WTC11 (cell line): Measurements from ENCODE around the gene RNF38. TPM values are rescaled to one million over a fixed set of nuclear protein-coding genes. Genes with fewer than 3 reads are reported as not detected.

Experiments
- ATAC-seq: fragments of 200-7000 bp; cut with Tn5 transposase; 2 replicates; pipeline ENCODE4 v1.10.0; 2021; ENCODE audit warnings: mild to moderate bottlenecking, moderate library complexity
- CTCF ChIA-PET: fragments of 300-600 bp; sonication (Branson Sonifier 250); formaldehyde crosslinking; loops from one replicate; lab custom pipeline; 2021; ENCODE audit warnings: antibody characterized with exemption; lab: Charles Lee
- POLR2A ChIA-PET: fragments of 350-600 bp; sonication (Branson Sonifier 250); formaldehyde crosslinking; loops from one replicate; lab custom pipeline; 2021; ENCODE audit warnings: antibody characterized with exemption; lab: Charles Lee
- DNase-seq: peaks from one replicate; pipeline ENCODE4 v3.0.0; 2021; ENCODE audit warnings: low spot score
- H3K27ac Mint-ChIP-seq: 2 replicates; pipeline ENCODE4 v1.8.0; 2021; ENCODE audit warnings: mixed read lengths
- H3K27me3 Mint-ChIP-seq: 2 replicates; pipeline ENCODE4 v1.8.0; 2021; ENCODE audit warnings: low read depth, mild to moderate bottlenecking, moderate library complexity, mixed read lengths
- H3K36me3 Mint-ChIP-seq: 2 replicates; pipeline ENCODE4 v1.8.0; 2021; ENCODE audit warnings: mixed read lengths
- H3K4me1 Mint-ChIP-seq: 2 replicates; pipeline ENCODE4 v1.8.0; 2022; ENCODE audit warnings: mixed read lengths
- H3K4me3 Mint-ChIP-seq: 2 replicates; pipeline ENCODE4 v1.8.0; 2021; ENCODE audit warnings: mild to moderate bottlenecking, moderate library complexity, mixed read lengths
- H3K9me3 Mint-ChIP-seq: 2 replicates; pipeline ENCODE4 v1.8.0; 2021; ENCODE audit warnings: mixed read lengths
- ATF2 ChIP-seq: sonication (generic); formaldehyde crosslinking; IDR thresholded peaks from 2 replicates; pipeline ENCODE4 v1.8.1; 2022; ENCODE audit warnings: low read depth, missing genetic modification reagents, borderline replicate concordance
- FOXK1 ChIP-seq: sonication (generic); formaldehyde crosslinking; IDR thresholded peaks from 2 replicates; pipeline ENCODE4 v1.8.0; 2022; ENCODE audit warnings: mild to moderate bottlenecking, moderate library complexity, missing genetic modification reagents
- FOXP1 ChIP-seq: sonication (generic); formaldehyde crosslinking; IDR thresholded peaks from 2 replicates; pipeline ENCODE4 v1.8.0; 2022; ENCODE audit warnings: missing genetic modification reagents, mild to moderate bottlenecking, moderate library complexity, borderline replicate concordance
- GRHL2 ChIP-seq: fragments of 250-450 bp; sonication (Bioruptor Pico); IDR thresholded peaks from 2 replicates; pipeline ENCODE4 v1.8.0; 2022; ENCODE audit warnings: mild to moderate bottlenecking, moderate library complexity; ENCODE audit not compliant: insufficient replicate concordance, severe bottlenecking
- HMGA2 ChIP-seq: fragments of 250-450 bp; sonication (Bioruptor Pico); IDR thresholded peaks from 2 replicates; pipeline ENCODE4 v1.4.0; 2021; ENCODE audit warnings: mild to moderate bottlenecking, moderate library complexity
- MYBL2 ChIP-seq: sonication (generic); formaldehyde crosslinking; IDR thresholded peaks from 2 replicates; pipeline ENCODE4 v1.8.1; 2023; ENCODE audit warnings: mild to moderate bottlenecking, moderate library complexity, missing genetic modification reagents
- NR3C1 ChIP-seq: sonication (generic); formaldehyde crosslinking; conservative IDR thresholded peaks from 2 replicates; pipeline ENCODE4 v1.8.1; 2023; ENCODE audit warnings: low read depth, mild to moderate bottlenecking, missing genetic modification reagents
- RELA ChIP-seq: sonication (generic); formaldehyde crosslinking; IDR thresholded peaks from 2 replicates; pipeline ENCODE4 v1.8.1; 2022; ENCODE audit warnings: missing genetic modification reagents, mild to moderate bottlenecking, borderline replicate concordance
- TEAD4 ChIP-seq: sonication (generic); formaldehyde crosslinking; IDR thresholded peaks from 2 replicates; pipeline ENCODE4 v1.8.0; 2022; ENCODE audit warnings: mild to moderate bottlenecking, missing genetic modification reagents
- USF2 ChIP-seq: sonication (generic); formaldehyde crosslinking; IDR thresholded peaks from 2 replicates; pipeline ENCODE4 v1.8.1; 2023; ENCODE audit warnings: mild to moderate bottlenecking, missing genetic modification reagents, moderate library complexity
- ZBTB21 ChIP-seq: sonication (generic); formaldehyde crosslinking; IDR thresholded peaks from 2 replicates; pipeline ENCODE4 v1.8.1; 2023; ENCODE audit warnings: mild to moderate bottlenecking, missing genetic modification reagents, borderline replicate concordance
- ZNF121 ChIP-seq: sonication (generic); formaldehyde crosslinking; IDR thresholded peaks from 2 replicates; pipeline ENCODE4 v1.8.0; 2023; ENCODE audit warnings: missing genetic modification reagents
- ZNF138 ChIP-seq: sonication (generic); formaldehyde crosslinking; conservative IDR thresholded peaks from 2 replicates; pipeline ENCODE4 v1.8.1; 2022; ENCODE audit warnings: mild to moderate bottlenecking, moderate library complexity, missing genetic modification reagents
- ZNF416 ChIP-seq: fragments of 250-450 bp; sonication (Bioruptor Pico); IDR thresholded peaks from 2 replicates; pipeline ENCODE4 v1.9.0; 2021; ENCODE audit warnings: mild to moderate bottlenecking, inconsistent platforms
- ZNF671 ChIP-seq: fragments of 250-450 bp; sonication (Bioruptor Pico); IDR thresholded peaks from 2 replicates; pipeline ENCODE4 v1.8.0; 2021; ENCODE audit warnings: mild to moderate bottlenecking
- total RNA-seq: library from RNA; stranded (reverse); gene quantifications from 3 replicates; pipeline ENCODE4 v1.2.3, GENCODE V29; 2021
- TF ChIP-seq, protein P1 (sequence below): sonication (generic); formaldehyde crosslinking; IDR thresholded peaks from 2 replicates; pipeline ENCODE4 v1.8.0; 2023; ENCODE audit warnings: missing genetic modification reagents
- TF ChIP-seq, protein P2 (sequence below): fragments of 250-450 bp; sonication (Bioruptor Pico); conservative IDR thresholded peaks from 2 replicates; pipeline ENCODE4 v1.9.0; 2021; ENCODE audit warnings: mild to moderate bottlenecking
- TF ChIP-seq, protein P3 (sequence below): sonication (generic); formaldehyde crosslinking; IDR thresholded peaks from 2 replicates; pipeline ENCODE4 v1.8.1; 2022; ENCODE audit warnings: mild to moderate bottlenecking, moderate library complexity, missing genetic modification reagents
- TF ChIP-seq, protein P4 (sequence below): sonication (generic); formaldehyde crosslinking; conservative IDR thresholded peaks from 2 replicates; pipeline ENCODE4 v1.8.1; 2023; ENCODE audit warnings: mild to moderate bottlenecking, low read depth, missing genetic modification reagents, moderate library complexity
- TF ChIP-seq, protein P5 (sequence below): sonication (generic); formaldehyde crosslinking; IDR thresholded peaks from 2 replicates; pipeline ENCODE4 v1.8.1; 2022; ENCODE audit warnings: mild to moderate bottlenecking, missing genetic modification reagents, moderate library complexity, borderline replicate concordance
- TF ChIP-seq, protein P6 (sequence below): sonication (generic); formaldehyde crosslinking; IDR thresholded peaks from 2 replicates; pipeline ENCODE4 v1.8.0; 2022; ENCODE audit warnings: missing genetic modification reagents

The RNF38 gene
- total RNA-seq, 1 experiment from 2014 or later, result 56.4 TPM

- TF ChIP-seq FOXK1 (CRISPR knock-in tag) (no peak), ZNF138 (CRISPR knock-in tag) (no peak), ZNF416 (CRISPR knock-in tag) (no peak), NR3C1 (CRISPR knock-in tag) (no peak), MYBL2 (CRISPR knock-in tag) (no peak), RELA (CRISPR knock-in tag) (no peak), ZNF671 (no peak), ZNF121 (no peak)
- TF ChIP-seq, protein P1, sequence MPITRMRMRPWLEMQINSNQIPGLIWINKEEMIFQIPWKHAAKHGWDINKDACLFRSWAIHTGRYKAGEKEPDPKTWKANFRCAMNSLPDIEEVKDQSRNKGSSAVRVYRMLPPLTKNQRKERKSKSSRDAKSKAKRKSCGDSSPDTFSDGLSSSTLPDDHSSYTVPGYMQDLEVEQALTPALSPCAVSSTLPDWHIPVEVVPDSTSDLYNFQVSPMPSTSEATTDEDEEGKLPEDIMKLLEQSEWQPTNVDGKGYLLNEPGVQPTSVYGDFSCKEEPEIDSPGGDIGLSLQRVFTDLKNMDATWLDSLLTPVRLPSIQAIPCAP (CRISPR knock-in tag), result no peak
- ChIA-PET CTCF (interaction anchor here (1.6 to 7.6 kb wide), 2 partner anchors 8 to 35 kb away, joined by 5 to 47 read pairs; no protein-coding TSS in a partner anchor), POLR2A (interaction anchor here (0.9 kb wide), 1 partner anchor 27 kb away, joined by 3 read pairs; no protein-coding TSS in a partner anchor)
- Mint-ChIP-seq H3K27me3 (no peaks in the 10 kb centered on the region), H3K27ac (no peak overlapping the region; the same call in 1 of the 2 replicates), H3K36me3 (peaks cover 6% of the 10 kb centered on the region; the same call in 1 of the 2 replicates), H3K4me1 (peaks cover 59% of the 10 kb centered on the region), H3K9me3 (no peaks in the 10 kb centered on the region), H3K4me3 (no peak overlapping the region)
- ATAC-seq, result no peak
- DNase-seq, result no peak
These were observed 42.6 kb upstream of the RNF38 start for GRCh38 chr9:36442710-36443109.

GRCh38 chr9:36441966-36442365 is 41.9 kb upstream of the RNF38 start:
- H3K4me1 Mint-ChIP-seq, result peaks cover 63% of the 10 kb centered on the region
- no peak for DNase-seq
- TF ChIP-seq NR3C1 (CRISPR knock-in tag), result no peak
- no peak for TF ChIP-seq FOXP1 (CRISPR knock-in tag)
- TF ChIP-seq, protein P2, sequence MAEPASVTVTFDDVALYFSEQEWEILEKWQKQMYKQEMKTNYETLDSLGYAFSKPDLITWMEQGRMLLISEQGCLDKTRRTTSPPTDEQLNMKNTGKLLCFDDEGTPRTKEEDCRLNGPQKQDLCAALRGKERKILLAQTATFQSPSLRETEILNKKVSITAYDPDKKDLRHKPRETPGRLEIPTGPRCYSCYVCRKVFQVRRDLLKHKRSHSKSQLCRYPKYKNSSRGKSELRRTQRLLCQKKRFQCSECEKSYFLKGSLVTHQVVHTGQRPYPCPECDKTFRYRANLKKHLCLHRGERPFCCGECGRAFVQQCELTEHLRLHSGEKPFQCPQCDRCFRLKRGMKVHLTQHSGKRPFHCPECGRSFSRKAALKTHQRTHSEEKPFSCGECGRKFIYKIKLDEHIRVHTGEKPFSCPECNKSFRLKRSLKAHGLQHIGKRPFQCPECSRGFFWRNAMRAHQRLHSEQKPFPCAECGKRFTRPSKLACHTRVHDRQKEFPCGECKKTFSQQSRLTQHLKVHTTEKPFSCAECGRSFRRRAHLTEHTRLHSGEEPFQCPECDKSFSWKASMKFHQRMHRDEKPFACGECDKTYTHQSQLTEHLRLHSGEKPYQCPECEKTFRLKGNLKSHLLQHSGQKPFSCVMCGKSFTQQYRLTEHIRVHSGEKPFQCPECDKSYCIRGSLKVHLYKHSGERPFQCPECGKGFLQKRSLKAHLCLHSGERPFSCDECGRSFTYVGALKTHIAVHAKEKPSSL (CRISPR knock-in tag), result no peak
- TF ChIP-seq, protein P3, sequence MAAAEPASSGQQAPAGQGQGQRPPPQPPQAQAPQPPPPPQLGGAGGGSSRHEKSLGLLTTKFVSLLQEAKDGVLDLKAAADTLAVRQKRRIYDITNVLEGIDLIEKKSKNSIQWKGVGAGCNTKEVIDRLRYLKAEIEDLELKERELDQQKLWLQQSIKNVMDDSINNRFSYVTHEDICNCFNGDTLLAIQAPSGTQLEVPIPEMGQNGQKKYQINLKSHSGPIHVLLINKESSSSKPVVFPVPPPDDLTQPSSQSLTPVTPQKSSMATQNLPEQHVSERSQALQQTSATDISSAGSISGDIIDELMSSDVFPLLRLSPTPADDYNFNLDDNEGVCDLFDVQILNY (CRISPR knock-in tag), result no peak
- TF ChIP-seq GRHL2, result no peak
- TF ChIP-seq USF2, result no peak
- TF ChIP-seq, protein P4, sequence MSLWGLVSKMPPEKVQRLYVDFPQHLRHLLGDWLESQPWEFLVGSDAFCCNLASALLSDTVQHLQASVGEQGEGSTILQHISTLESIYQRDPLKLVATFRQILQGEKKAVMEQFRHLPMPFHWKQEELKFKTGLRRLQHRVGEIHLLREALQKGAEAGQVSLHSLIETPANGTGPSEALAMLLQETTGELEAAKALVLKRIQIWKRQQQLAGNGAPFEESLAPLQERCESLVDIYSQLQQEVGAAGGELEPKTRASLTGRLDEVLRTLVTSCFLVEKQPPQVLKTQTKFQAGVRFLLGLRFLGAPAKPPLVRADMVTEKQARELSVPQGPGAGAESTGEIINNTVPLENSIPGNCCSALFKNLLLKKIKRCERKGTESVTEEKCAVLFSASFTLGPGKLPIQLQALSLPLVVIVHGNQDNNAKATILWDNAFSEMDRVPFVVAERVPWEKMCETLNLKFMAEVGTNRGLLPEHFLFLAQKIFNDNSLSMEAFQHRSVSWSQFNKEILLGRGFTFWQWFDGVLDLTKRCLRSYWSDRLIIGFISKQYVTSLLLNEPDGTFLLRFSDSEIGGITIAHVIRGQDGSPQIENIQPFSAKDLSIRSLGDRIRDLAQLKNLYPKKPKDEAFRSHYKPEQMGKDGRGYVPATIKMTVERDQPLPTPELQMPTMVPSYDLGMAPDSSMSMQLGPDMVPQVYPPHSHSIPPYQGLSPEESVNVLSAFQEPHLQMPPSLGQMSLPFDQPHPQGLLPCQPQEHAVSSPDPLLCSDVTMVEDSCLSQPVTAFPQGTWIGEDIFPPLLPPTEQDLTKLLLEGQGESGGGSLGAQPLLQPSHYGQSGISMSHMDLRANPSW, result no peak
- TF ChIP-seq TEAD4 (CRISPR knock-in tag), result no peak
- no peak for TF ChIP-seq ZBTB21 (CRISPR knock-in tag)
- TF ChIP-seq ATF2 (CRISPR knock-in tag), result no peak
- TF ChIP-seq, protein P5, sequence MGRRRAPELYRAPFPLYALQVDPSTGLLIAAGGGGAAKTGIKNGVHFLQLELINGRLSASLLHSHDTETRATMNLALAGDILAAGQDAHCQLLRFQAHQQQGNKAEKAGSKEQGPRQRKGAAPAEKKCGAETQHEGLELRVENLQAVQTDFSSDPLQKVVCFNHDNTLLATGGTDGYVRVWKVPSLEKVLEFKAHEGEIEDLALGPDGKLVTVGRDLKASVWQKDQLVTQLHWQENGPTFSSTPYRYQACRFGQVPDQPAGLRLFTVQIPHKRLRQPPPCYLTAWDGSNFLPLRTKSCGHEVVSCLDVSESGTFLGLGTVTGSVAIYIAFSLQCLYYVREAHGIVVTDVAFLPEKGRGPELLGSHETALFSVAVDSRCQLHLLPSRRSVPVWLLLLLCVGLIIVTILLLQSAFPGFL (CRISPR knock-in tag), result no peak
- no peak for TF ChIP-seq HMGA2 (CRISPR knock-in tag)
- TF ChIP-seq, protein P6, sequence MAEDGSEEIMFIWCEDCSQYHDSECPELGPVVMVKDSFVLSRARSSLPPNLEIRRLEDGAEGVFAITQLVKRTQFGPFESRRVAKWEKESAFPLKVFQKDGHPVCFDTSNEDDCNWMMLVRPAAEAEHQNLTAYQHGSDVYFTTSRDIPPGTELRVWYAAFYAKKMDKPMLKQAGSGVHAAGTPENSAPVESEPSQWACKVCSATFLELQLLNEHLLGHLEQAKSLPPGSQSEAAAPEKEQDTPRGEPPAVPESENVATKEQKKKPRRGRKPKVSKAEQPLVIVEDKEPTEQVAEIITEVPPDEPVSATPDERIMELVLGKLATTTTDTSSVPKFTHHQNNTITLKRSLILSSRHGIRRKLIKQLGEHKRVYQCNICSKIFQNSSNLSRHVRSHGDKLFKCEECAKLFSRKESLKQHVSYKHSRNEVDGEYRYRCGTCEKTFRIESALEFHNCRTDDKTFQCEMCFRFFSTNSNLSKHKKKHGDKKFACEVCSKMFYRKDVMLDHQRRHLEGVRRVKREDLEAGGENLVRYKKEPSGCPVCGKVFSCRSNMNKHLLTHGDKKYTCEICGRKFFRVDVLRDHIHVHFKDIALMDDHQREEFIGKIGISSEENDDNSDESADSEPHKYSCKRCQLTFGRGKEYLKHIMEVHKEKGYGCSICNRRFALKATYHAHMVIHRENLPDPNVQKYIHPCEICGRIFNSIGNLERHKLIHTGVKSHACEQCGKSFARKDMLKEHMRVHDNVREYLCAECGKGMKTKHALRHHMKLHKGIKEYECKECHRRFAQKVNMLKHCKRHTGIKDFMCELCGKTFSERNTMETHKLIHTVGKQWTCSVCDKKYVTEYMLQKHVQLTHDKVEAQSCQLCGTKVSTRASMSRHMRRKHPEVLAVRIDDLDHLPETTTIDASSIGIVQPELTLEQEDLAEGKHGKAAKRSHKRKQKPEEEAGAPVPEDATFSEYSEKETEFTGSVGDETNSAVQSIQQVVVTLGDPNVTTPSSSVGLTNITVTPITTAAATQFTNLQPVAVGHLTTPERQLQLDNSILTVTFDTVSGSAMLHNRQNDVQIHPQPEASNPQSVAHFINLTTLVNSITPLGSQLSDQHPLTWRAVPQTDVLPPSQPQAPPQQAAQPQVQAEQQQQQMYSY (CRISPR knock-in tag), result no peak

More at GRCh38 chr9:36441966-36442365, 41.9 kb upstream of the RNF38 start:
- ChIA-PET POLR2A (interaction anchor here (0.9 kb wide), 1 partner anchor 26 kb away, joined by 3 read pairs; no protein-coding TSS in a partner anchor), CTCF (interaction anchor here (0.7 to 7.6 kb wide), 3 partner anchors 8 to 41 kb away, joined by 3 to 47 read pairs (median 5); no protein-coding TSS in a partner anchor)
- Mint-ChIP-seq H3K4me3 (no peak overlapping the region), H3K9me3 (no peaks in the 10 kb centered on the region), H3K27ac (no peak overlapping the region), H3K27me3 (no peaks in the 10 kb centered on the region), H3K36me3 (peaks cover 6% of the 10 kb centered on the region; the same call in 1 of the 2 replicates)
- ATAC-seq, result no peak
